Adrenal gland (tissue), 12 donors: Measurements from ENCODE around the gene SLC24A5. TPM values are rescaled to one million over a fixed set of nuclear protein-coding genes. Genes with fewer than 3 reads are reported as not detected.
A peak's percentile ranks its signal among the peaks of the same experiment; 100 is the strongest.

Source experiments
- DNase-seq, 7 donors: peaks; one replicate each; pipeline ENCODE4 v3.0.0-alpha.2; 2019 to 2020
- H3K27ac ChIP-seq, 5 donors: fragments of 200-600 bp; sonication (generic) in 4 of 5; 1 replicate in 3 of 5; 2 replicates in 2 of 5; pipeline versions ENCODE4 v1.5.1 to v1.8.0; 2016 to 2020; ENCODE audit warnings: mild to moderate bottlenecking in 1 of 5
- H3K27me3 ChIP-seq: fragments of 200-600 bp; 2 replicates; pipeline ENCODE4 v1.8.0; 2021
- H3K36me3 ChIP-seq, 2 donors: fragments of 200-600 bp; replicated peaks in 1 of 2; 1 replicate in 1 of 2; 2 replicates in 1 of 2; pipeline versions ENCODE4 v1.5.1 to v1.8.0; 2018 to 2022
- H3K4me1 ChIP-seq, 2 donors: fragments of 200-600 bp; replicated peaks in 1 of 2; 1 replicate in 1 of 2; 2 replicates in 1 of 2; pipeline versions ENCODE4 v1.5.1 to v1.8.0; 2018 to 2021
- H3K4me3 ChIP-seq, 4 donors: fragments of 200-600 bp; sonication (generic) in 3 of 4; one replicate each; pipeline ENCODE4 v1.5.1; 2016 to 2018
- H3K9me3 ChIP-seq, 3 donors: fragments of 200-600 bp; sonication (generic) in 1 of 3; replicated peaks in 1 of 3; 1 replicate in 2 of 3; 2 replicates in 1 of 3; pipeline versions ENCODE4 v1.5.1 to v1.8.0; 2016 to 2021
- CTCF ChIP-seq, 6 experiments: fragments of 450-650 bp in 4 of 6; fragments of 200-600 bp in 2 of 6; sonication (generic) in 1 of 6; IDR thresholded peaks; 1 replicate in 5 of 6; 2 replicates in 1 of 6; pipeline versions ENCODE4 v1.5.1 to v1.8.0; 2016 to 2021; ENCODE audit warnings: antibody characterized with exemption in 6 of 6, mild to moderate bottlenecking in 2 of 6, moderate library complexity in 1 of 6
- POLR2A ChIP-seq, 2 donors: fragments of 450-650 bp; IDR thresholded peaks; one replicate each; pipeline ENCODE4 v1.6.1; 2017; ENCODE audit warnings: antibody characterized with exemption in 2 of 2, mild to moderate bottlenecking in 2 of 2, moderate library complexity in 1 of 2
- WGBS, 4 donors: extraction: QIAGEN DNeasy Blood & Tissue Kit in 2 of 4; methylation state at CpG; one replicate each; pipeline versions ENCODE4 v1.1.5 to v1.1.7; 2013 to 2017; 5-methylcytosine and 5-hydroxymethylcytosine counted together
- intact Hi-C, 2 donors: fragments of 100-400 bp; cut with DNase I; formaldehyde crosslinking; loops; one replicate each; pipeline versions ENCODE4 v1.14.1 to v1.15.0; 2022 to 2023
- polyA plus RNA-seq, 3 donors: library from polyadenylated mRNA; stranded (reverse); fragments of 200-250 nt in 2 of 3; fragments of 350-450 nt in 1 of 3; fragmentation: Illumina TruSeq in 1 of 3; extraction: RNeasy Lipid Tissue Mini Kit (QIAGEN cat#74804) in 1 of 3; gene quantifications; one replicate each; pipeline ENCODE4 v1.2.3, GENCODE V29; 2013 to 2014
- total RNA-seq, 9 donors: library from RNA; depleted of rRNA in 4 of 9; stranded (reverse); fragments of >200 nt in 4 of 9; fragments of 120-200 nt in 1 of 9; fragmentation: NEBNext Ultra II Directional in 1 of 9; extraction: Animal tissue kit (Norgen Biotek cat#: 25700) in 1 of 9; gene quantifications; one replicate each; pipeline versions ENCODE4 v1.1.0 to v1.2.4, GENCODE V29; 2013 to 2023
- donor health status: healthy with polysubstance abuse.
- donor health status: Bipolar disorder and iron deficiency.
- donor health status: DM: yes; HTN: yes; CAD: no.
- donor health status: DM: no; HTN: no; CAD: no.
- donor health status: DM: no; HTN: no; CAD: no.
- donor health status: DM: yes; HTN: yes; CAD: no.

Gene SLC24A5
- total and polyA plus RNA-seq, 12 donors: 0.34 TPM; not detected in 11

DNA sequence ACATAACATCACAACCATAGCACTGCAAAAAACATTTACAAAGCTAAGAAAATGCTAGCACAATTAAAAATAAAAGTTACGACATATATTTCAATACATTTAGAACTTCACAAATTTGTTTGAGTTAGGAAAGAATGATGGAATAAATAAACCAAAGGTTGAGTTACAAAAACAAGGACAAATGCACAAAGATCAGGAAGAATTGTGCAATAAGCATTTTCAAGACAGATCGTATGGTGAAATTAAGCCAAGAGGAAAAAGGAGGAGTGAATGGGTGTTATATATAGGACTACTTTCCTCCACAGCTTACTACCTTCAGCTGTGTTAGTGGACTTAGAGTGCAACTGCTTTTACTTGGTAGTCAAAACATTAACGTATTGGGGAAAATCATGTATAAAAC, 64.7 kb downstream of the SLC24A5 start:
- intact Hi-C loops: no loop called here
- TF ChIP-seq POLR2A (IDR thresholded peaks at IDR 0.05): no peak
- TF ChIP-seq CTCF (IDR thresholded peaks at IDR 0.05): no peak
- Histone ChIP-seq H3K4me1 (no peaks in the 10 kb centered on the region), H3K36me3 (no peaks in the 10 kb centered on the region), H3K4me3 (no peak overlapping the region), H3K27ac (no peak overlapping the region), H3K9me3 (no peaks in the 10 kb centered on the region), H3K27me3 (no peaks in the 10 kb centered on the region)
- no peak for DNase-seq
- WGBS, 4 donors: 66 to 77% (median 73%) methylated on average over 3 of the region's 3 CpGs

- no peak for DNase-seq
- H3K4me3 ChIP-seq: no peak overlapping the region
- no peak for TF ChIP-seq POLR2A (IDR thresholded peaks at IDR 0.05)
- TF ChIP-seq CTCF (IDR thresholded peaks at IDR 0.05): no peak
- no peaks in the 10 kb centered on the region for H3K36me3 ChIP-seq
- peaks cover 3 to 4% of the 10 kb centered on the region in 2 donors for H3K4me1 ChIP-seq
- 83 to 93% (median 89%) methylated on average over 3 of the region's 3 CpGs for WGBS, 4 donors
- H3K27ac ChIP-seq: no peak overlapping the region
- no peaks in the 10 kb centered on the region for H3K9me3 ChIP-seq
- intact Hi-C loops: no loop called here
- H3K27me3 ChIP-seq: no peaks in the 10 kb centered on the region
Observed at GRCh38 chr15:48186271-48186670, 65.5 kb downstream of the SLC24A5 start.

DNA sequence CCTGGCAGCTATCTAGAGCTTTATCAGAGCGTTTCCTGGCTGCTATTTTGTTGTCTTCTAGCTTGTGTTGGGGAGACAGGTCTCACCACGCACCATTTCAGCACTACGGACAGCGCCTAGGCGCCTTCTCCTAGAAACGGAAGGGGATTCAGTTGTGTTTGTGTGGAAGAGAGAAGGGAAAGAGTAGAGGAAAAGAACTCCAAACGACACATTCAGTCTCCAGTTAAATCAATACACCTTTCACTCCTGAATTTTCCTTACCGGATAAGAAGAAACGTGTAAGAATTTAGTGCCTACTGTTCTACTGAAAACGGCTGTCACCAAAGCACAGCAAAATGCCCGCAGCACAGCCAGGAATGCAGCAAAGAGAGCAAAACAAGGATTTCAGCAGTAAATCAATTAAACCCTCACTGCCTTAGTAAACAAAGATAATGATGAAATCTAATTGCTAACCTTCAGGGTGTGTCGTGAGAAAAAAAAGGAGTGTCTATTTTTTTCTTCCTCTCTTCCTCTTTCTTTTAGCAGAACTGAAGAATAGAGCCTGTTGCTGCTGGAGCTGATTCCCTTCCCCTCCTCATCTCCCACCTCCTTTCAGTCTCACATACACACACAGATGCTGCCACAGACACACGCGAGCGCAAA, 70.3 kb downstream of the SLC24A5 start:
- Histone ChIP-seq H3K36me3 (no peaks in the 10 kb centered on the region), H3K27me3 (no peaks in the 10 kb centered on the region), H3K4me1 (peaks cover 3 to 8% of the 10 kb centered on the region in 2 donors), H3K9me3 (no peaks in the 10 kb centered on the region), H3K4me3 (no peak overlapping the region), H3K27ac (no peak overlapping the region)
- intact Hi-C loops: no loop called here
- no peak for TF ChIP-seq CTCF (IDR thresholded peaks at IDR 0.05)
- no peak for TF ChIP-seq POLR2A (IDR thresholded peaks at IDR 0.05)
- DNase-seq: peak; percentile 52 to 85 (median 72)
- 3 to 7% (median 5%) methylated on average over 15 of the region's 15 CpGs for WGBS, 4 donors

- peaks cover 3 to 8% of the 10 kb centered on the region in 2 donors for H3K4me1 ChIP-seq
- no peak within 1 kb of the TSS for H3K27ac ChIP-seq
- 8 to 16% (median 12%) methylated on average over 31 of the region's 31 CpGs for WGBS, 4 donors
- intact Hi-C loops: no loop called here
- H3K4me3 ChIP-seq: no peak within 1 kb of the TSS
- H3K27me3 ChIP-seq: no peaks in the 10 kb centered on the region
- no peaks in the 10 kb centered on the region for H3K9me3 ChIP-seq
- TF ChIP-seq POLR2A (IDR thresholded peaks at IDR 0.05) (no peak), CTCF (IDR thresholded peaks at IDR 0.05) (no peak)
- DNase-seq: no peak
- no peaks in the 10 kb centered on the region for H3K36me3 ChIP-seq
Observed at GRCh38 chr15:48191574-48192225, 70.9 kb downstream of the SLC24A5 start, which contains the start of gene CTXN2. Gene CTXN2, plus strand, starts transcription at chr15:48191665. Its CDS starts 9,636 bp downstream, at chr15:48201301.

Other genes with a start within 250 kb of the SLC24A5 start
- 10 to 100 TPM in 7 of 9 donors, 1 to 10 TPM in 2; 5.9 to 53.5 (median 29.4) TPM for gene MYEF2, start 57.3 kb downstream of the SLC24A5 start, total RNA-seq
- gene MYEF2, start 57.3 kb downstream of the SLC24A5 start, polyA plus RNA-seq: 10 to 100 TPM; 38.9 to 57.0 (median 51.3) TPM
- under 1 TPM in 1 of 9 donors, not detected in 8; 0.22 TPM for gene CTXN2, start 70.7 kb downstream of the SLC24A5 start, total RNA-seq
- under 1 TPM; 0.03 to 0.09 (median 0.08) TPM for gene CTXN2, start 70.7 kb downstream of the SLC24A5 start, polyA plus RNA-seq
- under 1 TPM in 3 of 9 donors, not detected in 6; 0.07 to 0.32 (median 0.11) TPM for gene SLC12A1, start 85.3 kb downstream of the SLC24A5 start, total RNA-seq
- under 1 TPM; under 0.01 to 0.07 (median 0.03) TPM for gene SLC12A1, start 85.3 kb downstream of the SLC24A5 start, polyA plus RNA-seq
- gene DUT, start 210.4 kb downstream of the SLC24A5 start, total RNA-seq: 100 to 1,000 TPM in 3 of 9 donors, 10 to 100 TPM in 6; 54.7 to 141 (median 92.8) TPM
- gene DUT, start 210.4 kb downstream of the SLC24A5 start, polyA plus RNA-seq: 10 to 100 TPM; 43.9 to 93.1 (median 75.4) TPM